GM23248 (cell line): ENCODE results near the gene TSPAN3.

ENCODE experiments used
- EZH2 ChIP-seq: fragments of 200-600 bp; sonication (generic); IDR thresholded peaks from 2 replicates; pipeline ENCODE4 v1.6.1; 2018; ENCODE audit warnings: antibody characterized with exemption, mild to moderate bottlenecking; ENCODE audit not compliant: insufficient read depth, poor library complexity, severe bottlenecking
- EZH2phosphoT487 ChIP-seq: fragments of 200-600 bp; sonication (generic); IDR thresholded peaks from 2 replicates; pipeline ENCODE4 v1.6.1; 2018; ENCODE audit warnings: antibody characterized with exemption, moderate library complexity, mild to moderate bottlenecking, low read depth; ENCODE audit not compliant: insufficient read depth

DNA sequence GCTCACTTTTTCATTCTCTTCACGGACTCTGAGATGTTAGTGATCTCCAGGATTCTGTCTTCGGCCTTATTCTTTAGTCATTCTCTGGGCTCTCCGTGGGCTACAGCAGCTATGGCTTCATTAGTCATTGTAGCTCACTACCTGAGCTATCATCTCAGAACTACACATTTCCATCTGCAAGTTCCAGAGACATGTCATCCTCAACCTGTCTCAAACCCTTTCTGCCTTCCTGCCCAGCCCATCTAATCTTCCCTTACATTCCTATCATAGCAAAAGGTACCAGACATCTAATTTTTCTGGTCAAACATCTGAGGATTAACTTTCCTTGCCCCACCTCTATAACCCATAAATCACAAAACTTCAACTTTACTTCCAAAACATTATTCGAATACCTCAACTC, 13.2 kb downstream of the TSPAN3 start:
- TF ChIP-seq EZH2 (no peak), EZH2phosphoT487 (no peak)
